Choroid plexus epithelial cell (primary cell): Measurements from ENCODE around the gene HOXC11.
A peak's percentile ranks its signal among the peaks of the same experiment; 100 is the strongest.

Experiments used
- DNase-seq: peaks from one replicate; pipeline ENCODE4 v3.0.0-alpha.2; 2010; ENCODE audit warnings: low read depth
- H3K4me3 ChIP-seq: 2 replicates; pipeline ENCODE4 v1.5.1; 2011; ENCODE audit warnings: low read depth, mild to moderate bottlenecking, control low read depth, low read length, moderate library complexity
- CTCF ChIP-seq: conservative IDR thresholded peaks from 2 replicates; pipeline ENCODE4 v1.5.1; 2011; ENCODE audit warnings: low read depth, mild to moderate bottlenecking, control low read depth, inconsistent platforms, low read length, moderate library complexity

The HOXC11 gene

GRCh38 chr12:53981634-53982565 is 9.0 kb downstream of the HOXC11 start:
- H3K4me3 ChIP-seq, result no peak overlapping the region
- no peak for TF ChIP-seq CTCF
- DNase-seq, result no peak

GRCh38 chr12:53982648-53983567 is 10.0 kb downstream of the HOXC11 start:
- no peak for TF ChIP-seq CTCF
- DNase-seq, result no peak
- no peak overlapping the region for H3K4me3 ChIP-seq

GRCh38 chr12:53983568-53983949 is 10.6 kb downstream of the HOXC11 start:
- DNase-seq, result no peak
- TF ChIP-seq CTCF, result no peak
- no peak overlapping the region for H3K4me3 ChIP-seq

- H3K4me3 ChIP-seq, result no peak overlapping the region
- no peak for TF ChIP-seq CTCF
- no peak for DNase-seq
Observed at GRCh38 chr12:53983950-53984572, 11.1 kb downstream of the HOXC11 start.

GRCh38 chr12:53984901-53985691 is 12.2 kb downstream of the HOXC11 start, which contains the start of gene HOXC10:
HOXC10 (plus strand) TSS chr12:53985146; CDS start chr12:53985260, 114 bp downstream.
- peak; percentile 22 for DNase-seq
- H3K4me3 ChIP-seq, result no peak within 1 kb of the TSS
- TF ChIP-seq CTCF, result peak; percentile 25

- no peak for TF ChIP-seq CTCF
- H3K4me3 ChIP-seq, result no peak overlapping the region
- no peak for DNase-seq
Observed at GRCh38 chr12:53985692-53985993, 12.7 kb downstream of the HOXC11 start.
